Measurements from ENCODE around the gene ZFHX3.
A peak's percentile ranks its signal among the peaks of the same experiment; 100 is the strongest.

Gene ZFHX3

GRCh38 chr16:72875291-72876031 lies 172.5 kb downstream of the ZFHX3 start:
- DNase-seq (ENCODE audit: low spot score), result no peak

GRCh38 chr16:72873853-72874252 lies 174.1 kb downstream of the ZFHX3 start:
- peak; percentile 16 for DNase-seq (ENCODE audit: low spot score)

DNA sequence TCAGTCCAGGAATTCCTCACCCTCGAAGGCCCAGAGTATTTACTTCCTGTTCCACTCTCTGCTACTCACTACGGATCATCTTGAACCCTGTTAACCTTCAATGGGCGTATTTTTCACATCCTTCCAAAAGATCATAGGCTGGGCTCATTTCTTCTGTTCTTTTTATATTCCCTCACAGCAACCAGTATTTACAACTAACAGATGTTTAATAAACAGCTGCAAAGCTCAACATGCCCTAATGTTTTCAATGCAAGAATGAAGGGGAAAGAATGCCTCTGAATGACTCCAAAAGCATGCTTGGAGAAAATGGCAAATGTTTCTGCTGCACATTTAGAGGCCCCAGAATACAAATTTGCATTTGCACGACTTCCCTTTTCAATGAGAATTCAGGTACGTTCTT lies 174.9 kb downstream of the ZFHX3 start:
- DNase-seq (ENCODE audit: low spot score), result no peak

DNA sequence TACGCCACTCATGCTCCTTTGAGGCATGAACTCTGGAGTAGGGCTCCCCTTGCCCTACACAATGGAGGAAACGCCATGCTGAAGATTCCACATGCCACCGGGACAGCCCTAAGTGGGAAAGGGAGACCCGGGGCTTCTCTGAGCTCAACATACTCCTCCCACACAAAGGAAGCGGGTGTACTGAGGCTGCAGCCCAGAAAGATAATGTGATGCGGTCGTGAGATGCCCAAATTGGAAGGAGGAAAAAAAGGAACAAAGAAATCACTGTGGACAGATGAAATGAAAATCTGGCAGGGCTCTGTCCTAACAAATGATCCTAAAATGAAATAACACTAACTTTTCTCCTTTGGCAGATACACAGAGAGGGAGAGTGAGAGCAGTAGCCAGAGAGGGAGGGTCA lies 182.1 kb downstream of the ZFHX3 start:
- no peak for DNase-seq (ENCODE audit: low spot score)

GRCh38 chr16:72865258-72865657 lies 182.7 kb downstream of the ZFHX3 start:
- no peak for DNase-seq (ENCODE audit: low spot score)

DNA sequence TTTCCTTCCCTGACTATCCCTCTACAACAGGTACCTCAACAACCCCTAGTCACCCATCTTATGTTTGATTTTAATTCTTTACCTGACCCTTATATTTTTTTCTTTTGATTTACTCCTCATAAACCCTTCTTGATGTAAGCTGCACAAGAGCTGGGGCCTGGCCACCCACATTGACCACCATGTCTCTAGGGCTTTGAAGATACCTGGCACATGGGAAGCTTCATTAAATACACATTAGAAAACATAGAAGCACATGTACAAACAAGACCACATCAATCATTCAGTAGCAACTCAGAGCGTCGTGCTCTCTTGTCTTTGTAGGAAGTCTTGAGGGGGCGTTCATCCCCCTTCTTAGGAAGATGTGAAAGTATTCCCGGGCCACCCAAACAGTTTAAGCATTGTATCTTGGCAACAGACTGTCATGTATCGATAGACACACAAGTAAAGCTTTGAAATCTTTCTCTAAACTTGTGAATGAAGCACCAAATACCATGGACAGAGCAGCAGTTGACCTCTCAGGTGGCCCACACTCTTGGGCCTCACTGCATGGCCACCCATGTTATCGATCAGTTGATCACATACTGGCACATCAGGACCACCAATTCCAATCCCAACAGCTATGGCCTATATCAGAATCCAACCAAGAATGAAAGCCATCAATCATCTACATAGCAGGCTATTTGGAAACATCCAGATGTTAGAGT lies 183.6 kb downstream of the ZFHX3 start:
- no peak for DNase-seq (ENCODE audit: low spot score)

GRCh38 chr16:72862090-72862489 lies 185.8 kb downstream of the ZFHX3 start:
- DNase-seq (ENCODE audit: low spot score), result no peak

GRCh38 chr16:72860726-72861562 lies 187.0 kb downstream of the ZFHX3 start:
- no peak for DNase-seq (ENCODE audit: low spot score)

GRCh38 chr16:72859581-72859980 lies 188.3 kb downstream of the ZFHX3 start:
- DNase-seq (ENCODE audit: low spot score), result no peak

DNA sequence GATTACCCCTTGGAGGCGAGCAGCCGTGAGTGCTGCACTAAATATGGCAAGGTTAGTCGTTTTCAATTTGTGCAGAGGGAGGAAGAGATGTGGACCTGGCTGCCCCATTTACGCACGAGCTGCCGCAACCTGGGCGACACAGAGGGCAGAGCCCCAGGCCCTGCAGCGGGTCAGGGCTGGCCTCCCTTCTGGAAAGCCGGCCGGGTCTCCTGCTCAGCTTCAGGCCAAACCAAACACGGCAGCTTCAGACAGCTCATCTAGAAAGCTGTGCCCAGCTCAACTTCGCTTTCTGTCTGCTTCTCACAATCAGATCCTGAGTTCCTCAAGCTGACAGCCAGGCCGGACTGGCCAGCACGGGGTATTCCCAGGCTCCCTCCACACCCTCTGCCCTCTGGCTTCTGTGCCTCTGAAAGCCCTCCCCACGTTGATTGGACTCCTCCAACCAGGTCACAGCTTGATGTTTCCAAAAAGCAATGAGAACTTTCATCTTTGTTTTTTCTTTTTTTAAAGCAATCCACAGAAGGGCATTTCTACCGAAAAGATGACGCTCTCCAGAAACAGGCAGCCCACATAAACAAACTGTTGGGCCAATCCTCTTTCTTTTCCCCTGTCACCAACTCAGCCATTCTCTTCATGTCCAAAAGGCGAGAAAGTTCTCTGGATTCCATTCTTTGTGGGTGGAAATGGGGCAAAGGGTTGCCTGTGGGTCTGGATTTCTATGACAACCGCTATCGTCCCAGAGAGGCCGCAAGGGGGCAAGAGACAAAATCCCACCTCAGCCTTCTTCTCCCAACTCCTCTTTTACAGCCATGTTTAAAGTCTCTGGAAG lies 189.0 kb downstream of the ZFHX3 start:
- DNase-seq (ENCODE audit: low spot score), result no peak

- DNase-seq (ENCODE audit: low spot score), result no peak
These were observed 189.9 kb downstream of the ZFHX3 start for GRCh38 chr16:72857834-72858664.

GRCh38 chr16:72856797-72857196 lies 191.1 kb downstream of the ZFHX3 start:
- DNase-seq (ENCODE audit: low spot score), result peak; percentile 56

- no peak for DNase-seq (ENCODE audit: low spot score)
These were observed 193.5 kb downstream of the ZFHX3 start for GRCh38 chr16:72854267-72854959.

DNA sequence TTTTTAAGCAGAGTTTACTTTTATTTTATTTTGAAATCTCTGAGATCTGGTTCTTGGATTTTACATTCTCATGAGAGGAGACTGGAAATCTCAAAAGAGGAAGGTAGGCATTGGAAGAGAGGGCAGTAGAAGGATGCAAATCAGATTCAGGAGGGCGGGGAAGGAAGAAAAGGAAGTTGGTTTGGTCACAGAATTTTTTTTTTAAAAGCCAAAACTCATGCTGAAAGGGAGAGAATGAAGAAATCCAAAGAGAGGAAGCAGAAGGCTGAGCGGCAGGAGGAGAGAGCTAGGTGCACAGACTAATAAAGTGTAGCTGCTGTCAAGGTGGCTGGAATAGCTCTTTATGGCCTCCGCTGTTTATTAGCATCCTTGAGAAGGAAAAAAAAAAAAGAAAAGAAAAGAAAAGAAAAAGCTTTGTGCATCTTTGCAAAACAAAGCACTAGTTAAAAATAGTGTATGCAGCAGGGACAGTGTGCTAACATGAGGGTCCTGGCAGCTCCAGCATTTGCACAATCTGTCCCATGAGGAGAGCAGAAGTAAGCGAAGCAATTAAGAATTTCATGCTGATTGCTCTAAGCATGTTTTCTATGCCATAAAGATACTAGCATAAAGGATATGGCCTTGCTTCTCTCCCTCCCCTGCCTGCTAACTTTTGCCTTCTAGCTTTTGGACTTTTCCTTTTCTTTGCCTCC lies 194.2 kb downstream of the ZFHX3 start:
- DNase-seq (ENCODE audit: low spot score), result peak; percentile 23

DNA sequence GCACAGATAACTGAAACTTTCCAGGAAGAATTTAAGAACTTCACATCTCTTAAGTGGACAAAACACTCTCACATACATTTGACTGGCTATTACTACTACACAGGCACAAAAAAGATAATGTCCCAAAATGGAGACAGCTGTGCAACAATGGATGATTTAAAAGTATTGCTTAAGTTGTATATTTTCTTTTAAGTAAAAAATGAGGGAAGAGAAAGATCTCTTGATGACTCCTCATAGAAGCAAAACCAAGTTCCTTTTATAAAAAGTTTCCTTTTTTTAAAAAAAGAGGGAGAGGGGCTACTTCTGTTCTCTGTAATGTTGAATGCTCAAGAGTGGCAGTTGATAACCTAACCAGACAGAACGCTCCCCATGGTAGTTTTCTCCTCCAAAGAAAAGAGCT lies 195.5 kb downstream of the ZFHX3 start:
- DNase-seq (ENCODE audit: low spot score), result no peak

DNA sequence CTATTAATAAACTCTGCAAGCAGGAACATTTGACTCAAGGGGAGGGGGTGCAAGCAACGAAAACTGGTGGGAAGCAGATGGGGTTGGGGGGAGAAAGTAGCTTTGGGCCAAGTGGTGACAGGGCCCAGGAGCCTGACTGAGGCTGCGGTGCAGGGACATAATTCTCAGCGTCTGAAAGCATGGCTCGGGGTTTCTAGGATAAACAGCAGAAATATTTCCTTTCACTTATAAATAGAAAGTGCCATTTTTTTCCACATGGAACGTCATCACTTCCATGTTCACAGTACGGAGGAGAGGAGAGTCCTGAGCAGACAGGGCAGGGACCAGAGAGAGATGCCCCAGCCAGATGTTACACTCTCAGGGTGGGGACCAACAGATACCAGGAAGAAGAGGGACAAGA lies 197.1 kb downstream of the ZFHX3 start:
- no peak for DNase-seq (ENCODE audit: low spot score)

DNA sequence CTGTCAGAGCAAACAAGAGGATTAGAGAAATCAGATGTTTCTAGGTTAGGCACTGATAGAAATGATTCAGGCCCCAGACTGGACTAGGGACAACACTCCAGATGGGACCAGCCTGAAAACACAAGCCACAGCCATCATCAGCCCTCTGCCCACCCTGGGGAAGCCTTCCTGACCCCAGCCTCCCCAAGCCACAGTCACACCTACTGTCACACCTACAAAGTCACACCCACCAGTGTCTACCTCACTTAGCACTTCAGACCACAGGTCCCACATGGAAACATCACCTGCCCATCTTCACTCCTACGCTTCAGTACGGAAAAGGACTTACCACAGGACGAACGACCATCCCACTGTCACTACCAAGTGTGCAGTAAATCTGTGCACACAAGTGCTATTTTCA lies 197.9 kb downstream of the ZFHX3 start:
- DNase-seq (ENCODE audit: low spot score), result no peak

DNA sequence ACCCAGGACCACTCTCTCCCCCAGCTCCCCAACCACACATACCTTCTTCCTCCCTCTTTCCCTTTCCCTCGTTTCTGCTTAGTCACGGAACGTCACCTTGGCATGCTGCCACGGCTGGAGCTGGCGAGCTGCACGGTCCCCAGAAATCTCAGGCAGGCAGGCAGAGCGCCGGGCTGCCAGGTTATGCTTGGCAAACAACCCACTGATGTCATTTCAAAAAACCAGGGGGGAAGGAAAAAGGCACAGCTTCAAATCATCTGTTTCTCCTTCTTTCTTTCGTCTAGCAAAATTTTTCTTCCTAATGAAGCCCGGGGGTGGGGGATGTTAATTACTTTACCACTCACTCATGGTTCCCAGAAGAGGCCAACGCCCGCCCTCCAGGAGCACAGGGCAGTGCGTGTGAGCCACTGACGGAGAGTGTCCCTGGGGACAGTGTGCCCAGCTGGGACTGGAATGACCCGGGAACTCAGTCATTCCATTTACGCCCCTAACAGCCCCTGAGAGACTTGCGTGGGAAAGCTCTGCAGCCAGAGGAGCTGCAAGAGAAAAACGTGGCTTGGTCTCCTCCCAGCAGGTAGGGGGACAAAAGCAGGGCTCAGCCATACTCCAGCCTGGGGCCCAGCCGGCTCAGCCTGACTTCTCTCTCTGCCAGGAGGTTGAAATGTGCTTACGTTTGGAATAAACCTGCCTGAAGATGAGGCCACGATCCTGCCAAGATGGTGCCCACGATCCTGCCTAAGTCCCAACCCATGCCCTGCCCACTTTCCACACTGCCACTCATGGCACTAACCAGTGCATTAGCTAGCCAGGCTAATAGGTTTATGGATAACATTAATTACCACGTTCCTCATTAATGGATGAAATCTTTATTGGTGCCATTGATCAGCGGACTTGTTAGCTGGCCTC lies 198.9 kb downstream of the ZFHX3 start:
- no peak for DNase-seq (ENCODE audit: low spot score)

DNA sequence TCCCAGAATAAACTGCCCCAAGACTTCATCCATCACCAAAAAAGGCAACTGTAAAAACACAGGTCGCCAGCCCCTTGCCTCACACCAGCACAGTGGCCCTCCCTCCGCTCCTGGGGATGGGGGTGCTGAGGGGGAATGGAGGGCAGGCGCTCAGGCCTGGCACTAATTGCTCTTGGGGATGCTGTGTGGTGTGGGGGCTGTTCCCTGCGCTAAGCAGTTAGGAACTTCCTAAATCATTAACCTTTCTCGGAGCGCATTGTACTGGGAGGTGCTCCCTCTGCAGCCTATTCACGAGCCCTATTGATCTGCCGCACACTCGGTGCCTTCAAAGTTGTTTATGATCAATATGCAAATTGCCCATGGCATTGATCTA lies 199.9 kb downstream of the ZFHX3 start:
- no peak for DNase-seq (ENCODE audit: low spot score)

Data from NAMALWA (cell line).